Fibroblast of skin of right biceps (primary cell): Measurements from ENCODE around the gene UGT2B7.
A peak's percentile ranks its signal among the peaks of the same experiment; 100 is the strongest.
"Not testable (repeated sequence)": the region's sequence is repeated elsewhere in the genome, so short reads cannot be mapped to it uniquely, and the experiment has no call there.

ENCODE experiments used
- DNase-seq: peaks from one replicate; pipeline ENCODE4 v3.0.0-alpha.2; 2013

Gene UGT2B7

GRCh38 chr4:69096111-69096656 is at the start of gene UGT2B7:
Gene UGT2B7 (plus strand): TSS chr4:69096474. CDS start chr4:69096521, 47 bp downstream.
- no peak for DNase-seq

GRCh38 chr4:69049860-69050259 is 46.4 kb upstream of the UGT2B7 start:
- no peak for DNase-seq

DNA sequence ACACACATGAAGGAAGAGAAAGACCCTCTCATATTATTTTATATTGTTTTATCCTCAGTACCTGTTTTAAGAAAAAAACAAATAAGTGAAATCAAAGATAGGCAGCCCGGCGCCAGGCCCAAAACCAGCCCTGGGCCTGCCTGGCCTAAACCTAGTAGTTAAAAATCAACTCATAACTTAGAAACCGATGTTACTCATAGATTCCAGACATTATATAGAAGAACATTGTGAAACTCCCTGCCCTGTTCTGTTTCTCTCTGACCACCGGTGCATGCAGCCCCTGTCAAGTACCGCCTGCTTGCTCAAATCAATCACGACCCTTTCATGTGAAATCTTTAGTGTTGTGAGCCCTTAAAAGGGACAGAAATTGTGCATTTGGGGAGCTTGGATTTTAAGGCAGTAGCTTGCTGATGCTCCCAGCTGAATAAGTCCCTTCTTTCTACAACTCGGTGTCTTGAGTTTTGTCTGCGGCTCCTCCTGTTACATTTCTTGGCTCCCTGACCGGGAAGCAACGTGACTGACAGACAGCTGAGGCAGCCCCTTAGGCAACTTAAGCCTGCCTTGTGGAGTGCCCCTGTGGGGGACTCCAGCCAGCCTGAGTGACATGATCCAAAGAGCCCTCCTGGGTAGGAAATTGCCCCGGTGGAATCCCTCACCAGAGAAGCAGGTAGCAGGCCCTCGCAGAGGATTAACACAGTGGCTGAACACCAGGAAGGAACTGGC is 45.3 kb upstream of the UGT2B7 start:
- not testable (repeated sequence) for DNase-seq

DNA sequence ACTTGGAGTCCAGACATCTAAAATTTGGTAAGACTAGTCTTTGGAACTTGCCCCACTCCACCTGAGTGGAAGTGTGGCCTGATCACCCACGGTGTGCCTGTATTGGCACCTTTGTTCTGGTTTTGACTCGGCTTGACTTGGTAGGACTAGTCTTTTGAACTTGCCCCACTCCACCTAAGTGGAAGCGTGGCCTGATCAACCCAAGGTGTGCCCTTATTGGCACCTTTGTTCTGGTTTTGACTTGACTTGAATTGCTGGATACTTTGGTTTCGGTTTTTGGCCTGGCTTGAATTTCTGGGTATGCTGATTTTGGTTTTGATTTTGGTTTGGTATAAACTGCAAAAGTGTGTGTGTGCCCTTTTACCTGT is 44.7 kb upstream of the UGT2B7 start:
- DNase-seq: no peak

DNA sequence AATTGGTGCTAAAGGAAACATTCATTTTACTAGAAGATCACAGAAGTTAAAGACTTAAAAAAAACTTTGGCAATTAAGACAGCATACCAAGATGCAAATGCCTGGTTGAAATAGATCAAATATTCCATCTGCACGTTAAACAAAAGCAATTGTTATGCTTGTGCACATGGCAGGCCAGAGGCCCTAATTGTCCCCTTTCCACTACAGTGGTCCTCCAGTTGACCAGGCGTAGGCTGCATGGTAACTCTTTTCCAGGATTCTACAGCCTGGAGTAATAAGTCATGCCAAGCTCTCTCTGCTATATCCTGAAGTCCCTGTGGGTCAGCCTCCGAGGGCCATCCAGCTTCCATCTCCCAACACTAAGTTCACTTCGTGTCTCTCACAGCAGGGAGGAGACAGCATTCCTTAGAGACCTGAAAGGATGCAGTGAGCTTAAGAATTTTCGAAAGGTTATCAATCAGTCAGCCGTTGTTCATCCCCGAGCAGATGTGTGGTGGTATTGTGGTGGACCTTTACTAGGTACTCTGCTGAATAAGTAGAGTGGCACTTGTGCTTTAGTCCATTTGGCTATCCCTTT is 42.9 kb upstream of the UGT2B7 start:
- not testable (repeated sequence) for DNase-seq

DNA sequence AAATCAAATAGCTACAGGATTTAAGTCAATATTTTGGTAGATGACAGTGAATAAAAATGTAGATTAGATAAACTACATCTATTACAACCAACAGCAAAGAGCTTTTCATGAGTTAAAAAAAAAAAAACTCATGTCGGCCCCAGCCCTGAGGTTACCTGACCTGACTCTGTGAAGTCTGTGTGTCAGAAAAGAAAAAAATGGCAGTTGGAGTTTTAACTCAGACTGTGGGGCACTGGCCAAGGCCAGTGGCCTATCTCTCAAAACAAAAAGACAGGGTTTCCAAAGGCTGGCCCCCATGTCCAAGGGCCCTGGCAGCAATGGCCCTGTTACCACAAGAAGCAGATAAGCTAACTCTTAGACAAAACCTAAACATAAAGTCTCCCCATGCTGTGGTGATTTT is 42.2 kb upstream of the UGT2B7 start:
- not testable (repeated sequence) for DNase-seq

DNA sequence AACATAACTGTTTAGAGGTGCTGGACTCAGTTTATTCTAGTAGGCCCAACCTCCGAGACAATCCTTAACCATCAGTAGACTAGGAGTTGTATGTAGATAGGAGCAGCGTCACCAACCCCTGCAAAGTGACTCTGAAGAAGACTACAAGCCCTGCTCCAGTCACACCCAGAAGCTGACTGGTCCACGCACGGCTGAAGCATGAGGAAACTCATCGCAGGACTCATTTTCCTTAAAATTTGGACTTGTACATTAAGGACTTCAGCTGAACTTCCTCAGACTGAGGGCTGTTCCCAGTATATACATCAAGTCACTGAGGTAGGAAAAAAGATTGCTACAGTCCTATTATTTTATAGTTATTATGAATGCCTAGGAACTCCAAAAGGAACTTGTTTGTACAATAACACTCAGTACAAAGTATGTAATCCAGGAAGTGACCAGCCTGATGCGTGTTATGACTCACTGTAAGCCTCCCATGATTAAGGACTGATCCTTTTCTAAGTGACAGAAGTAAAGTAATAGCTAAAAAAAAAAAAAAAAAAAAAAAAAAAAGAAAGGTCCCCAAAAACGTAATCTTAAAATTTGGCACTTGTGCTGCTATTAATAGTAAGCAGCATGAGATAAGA is 41.6 kb upstream of the UGT2B7 start:
- DNase-seq: peak; percentile 68

DNA sequence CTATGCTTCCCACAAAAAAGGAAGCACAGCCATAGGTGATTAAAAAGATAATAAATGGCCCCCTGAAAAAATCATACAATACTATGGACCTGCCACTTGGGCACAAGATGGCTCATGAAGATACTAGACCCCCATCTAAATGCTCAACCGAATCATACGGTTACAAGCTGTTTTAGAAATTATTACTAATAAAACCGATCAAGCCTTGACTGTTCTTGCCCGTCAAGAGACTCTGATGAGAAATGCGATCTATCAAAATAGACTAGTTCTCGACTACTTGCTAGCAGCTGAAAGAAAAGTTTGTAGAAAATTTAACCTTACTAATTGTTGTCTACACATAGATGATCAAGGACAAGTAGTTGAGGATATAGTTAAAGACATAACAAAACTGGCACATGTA is 40.1 kb upstream of the UGT2B7 start:
- no peak for DNase-seq

GRCh38 chr4:69056921-69057550 is 39.2 kb upstream of the UGT2B7 start:
- no peak for DNase-seq

GRCh38 chr4:69057620-69058409 is 38.5 kb upstream of the UGT2B7 start:
- no peak for DNase-seq

GRCh38 chr4:69058410-69059059 is 37.7 kb upstream of the UGT2B7 start:
- DNase-seq: no peak

GRCh38 chr4:69060651-69061308 is 35.5 kb upstream of the UGT2B7 start:
- DNase-seq: no peak

- no peak for DNase-seq
Measured at GRCh38 chr4:69064391-69064790, 31.9 kb upstream of the UGT2B7 start.

DNA sequence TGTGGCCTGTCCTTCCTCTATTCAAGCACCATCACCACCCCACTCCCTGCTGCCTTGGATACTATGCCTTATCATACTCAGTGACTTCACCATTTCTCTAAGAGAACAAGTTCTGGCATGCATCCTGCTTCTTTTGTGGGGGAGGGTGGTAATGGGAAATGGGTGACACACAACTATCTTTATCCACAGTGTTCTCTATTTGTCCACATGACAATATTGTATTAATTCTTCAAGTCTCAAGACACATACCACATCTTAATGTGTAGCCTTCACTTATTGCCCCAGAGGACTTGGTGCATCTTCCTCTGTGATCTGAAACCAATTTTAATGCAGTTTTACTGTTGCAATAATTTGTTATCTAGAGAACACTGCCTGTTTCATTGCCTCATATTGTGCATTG is 29.3 kb upstream of the UGT2B7 start:
- no peak for DNase-seq

DNA sequence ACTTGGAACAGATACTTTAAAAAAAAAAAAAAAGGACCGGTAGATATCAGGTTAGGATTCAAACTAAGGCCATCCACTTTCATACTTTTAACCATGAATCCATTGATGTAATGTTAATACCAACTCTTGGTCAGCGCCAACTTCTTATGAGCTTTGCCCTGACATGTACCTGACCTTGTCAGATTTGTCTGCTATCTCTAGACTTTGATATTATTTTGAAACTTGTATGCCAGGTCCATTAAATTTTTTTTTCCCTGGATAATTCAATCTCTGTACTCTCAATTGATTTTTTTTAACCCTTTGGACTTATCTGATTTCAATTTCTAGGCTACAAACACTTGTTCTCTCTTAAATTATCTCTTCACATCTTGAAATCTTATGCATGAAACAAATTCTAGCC is 27.2 kb upstream of the UGT2B7 start:
- no peak for DNase-seq

GRCh38 chr4:69070590-69070989 is 25.7 kb upstream of the UGT2B7 start:
- no peak for DNase-seq

DNA sequence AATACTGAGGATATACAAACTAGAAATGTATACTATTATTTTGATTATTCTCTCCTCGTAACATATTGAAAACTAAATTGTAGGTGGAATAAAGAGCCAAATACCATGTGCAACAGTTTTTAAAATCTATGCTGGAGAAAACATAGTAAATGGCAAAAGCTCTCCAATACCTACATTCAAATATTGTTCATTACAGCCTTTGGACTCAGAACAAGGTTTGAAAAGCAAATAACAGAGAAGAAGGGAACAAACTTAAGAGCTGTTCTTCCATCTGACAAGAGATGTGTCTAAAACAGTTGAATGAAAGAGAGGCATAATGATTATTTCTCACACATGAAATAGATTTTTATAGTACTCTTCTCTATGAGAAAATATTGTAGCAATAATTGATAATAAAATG is 25.0 kb upstream of the UGT2B7 start:
- DNase-seq: no peak

GRCh38 chr4:69073375-69073774 is 22.9 kb upstream of the UGT2B7 start:
- DNase-seq: no peak

- DNase-seq: no peak
Measured at GRCh38 chr4:69075061-69075792, 21.0 kb upstream of the UGT2B7 start.

GRCh38 chr4:69078852-69079251 is 17.4 kb upstream of the UGT2B7 start:
- no peak for DNase-seq

- no peak for DNase-seq
Measured at GRCh38 chr4:69088473-69088872, 7.8 kb upstream of the UGT2B7 start.
